ENCODE data around the gene RASAL2. TPM values are rescaled to one million over a fixed set of nuclear protein-coding genes. Genes with fewer than 3 reads are reported as not detected.

Gene RASAL2
- total RNA-seq: 10 to 100 TPM; 17.0 to 27.4 (median 20.2) TPM

DNA sequence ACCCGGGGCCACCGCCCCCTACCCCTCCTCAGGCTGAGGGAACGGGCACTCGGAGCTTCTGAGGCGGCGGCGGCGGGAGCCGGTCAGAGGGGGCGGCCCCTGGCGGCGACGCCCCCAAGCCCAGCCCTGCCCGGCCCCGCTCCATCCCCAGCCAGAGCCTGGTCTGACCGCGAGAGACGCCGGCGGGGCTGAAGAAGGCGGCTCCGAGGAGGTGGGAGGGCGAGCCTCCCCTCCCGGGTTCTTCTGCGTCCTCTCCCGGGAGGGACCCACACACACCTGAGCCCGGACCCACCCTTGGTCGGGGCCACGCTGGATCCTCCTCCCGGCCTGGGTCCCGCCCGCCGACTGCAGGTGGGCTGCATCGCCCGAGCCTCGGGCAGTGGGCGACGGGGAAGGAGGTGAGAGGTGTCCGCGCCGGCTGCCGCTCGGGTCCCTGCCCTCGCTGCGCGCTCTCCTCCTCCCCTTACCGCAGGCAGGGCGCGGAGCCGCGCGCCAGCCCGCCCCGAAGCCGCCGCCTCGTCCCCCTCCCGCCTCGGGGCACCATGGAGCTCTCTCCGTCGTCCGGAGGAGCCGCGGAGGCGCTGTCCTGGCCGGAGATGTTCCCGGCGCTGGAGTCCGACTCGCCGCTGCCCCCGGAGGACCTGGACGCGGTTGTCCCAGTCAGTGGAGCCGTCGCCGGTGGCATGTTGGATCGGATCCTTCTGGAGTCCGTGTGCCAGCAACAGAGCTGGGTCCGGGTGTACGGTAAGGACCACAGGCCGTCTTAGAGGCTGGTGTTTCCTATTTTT lies at the start of gene RASAL2:
RASAL2 (plus strand) TSS at position 154 of the 788 bp plus-strand sequence; CDS start at position 543, 389 bp downstream.
- 0% methylated on average over 1 of the region's 82 CpGs; no CpG with 5 or more reads in 1 of the 2 donors for WGBS, 2 donors (ENCODE audit: low coverage in 1 of 2)
- Histone ChIP-seq H3K36me3 (no peaks in the 10 kb centered on the region), H3K27ac (peak within 1 kb of the TSS; percentile 57 to 95 (median 90)), H3K4me1 (peaks cover 0 to 52% (median 0%) of the 10 kb centered on the region in 3 donors), H3K9me3 (no peaks in the 10 kb centered on the region), H3K27me3 (no peaks in the 10 kb centered on the region), H3K4me3 (peak within 1 kb of the TSS; percentile 77 to 94)
- peak; percentile 79 for ATAC-seq
- TF ChIP-seq POLR2AphosphoS5 (IDR thresholded peaks at IDR 0.05) (peak; percentile 2), POLR2A (IDR thresholded peaks at IDR 0.05) (peak in 1 of 2 donors; percentile 16), EP300 (IDR thresholded peaks at IDR 0.05) (no peak), CTCF (IDR thresholded peaks at IDR 0.05) (peak in 3 of 4 experiments; percentile 22 to 37 (median 23))

DNA sequence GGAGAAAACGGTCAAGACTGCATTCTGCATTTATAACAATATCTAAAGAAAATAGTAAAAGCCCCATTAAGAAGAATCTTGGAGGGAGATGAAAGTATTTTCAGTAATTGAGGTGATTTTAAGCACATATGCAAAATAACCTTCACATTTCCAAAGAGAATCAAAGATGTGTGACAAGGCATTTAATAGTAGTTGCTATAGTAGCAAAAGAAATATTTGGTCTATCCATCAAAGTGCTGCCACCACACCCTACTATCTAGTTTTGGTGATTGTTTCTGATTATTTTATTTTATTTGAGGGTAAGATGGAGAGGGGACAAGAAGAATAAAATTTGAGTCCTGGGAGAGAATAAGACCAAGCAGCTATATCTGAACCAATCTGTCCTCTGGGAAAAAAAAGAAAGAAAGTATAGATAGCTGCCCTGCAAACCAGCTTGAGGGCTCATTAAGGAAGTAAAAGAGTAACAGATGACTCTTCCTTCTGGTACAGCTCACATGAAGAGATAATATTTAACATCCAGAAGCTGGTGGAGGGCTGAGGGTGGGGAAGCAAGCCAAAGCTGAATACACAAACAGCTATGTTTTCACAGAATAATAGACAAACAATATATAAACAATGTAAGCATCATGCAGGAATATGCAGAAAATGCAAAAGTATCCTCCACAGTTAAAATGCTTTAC lies 47.2 kb upstream of the RASAL2 start:
- no peak for ATAC-seq
- H3K9me3 ChIP-seq: peaks cover 0 to 11% (median 0%) of the 10 kb centered on the region in 3 donors
- peaks cover 6% of the 10 kb centered on the region for H3K27me3 ChIP-seq
- H3K4me1 ChIP-seq: no peaks in the 10 kb centered on the region
- no peak overlapping the region for H3K27ac ChIP-seq
- 23 to 78% methylated on average over 1 of the region's 1 CpG for WGBS, 2 donors (ENCODE audit: low coverage in 1 of 2)
- no peak overlapping the region for H3K4me3 ChIP-seq
- TF ChIP-seq POLR2A (IDR thresholded peaks at IDR 0.05) (no peak), CTCF (IDR thresholded peaks at IDR 0.05) (no peak), EP300 (IDR thresholded peaks at IDR 0.05) (no peak), POLR2AphosphoS5 (IDR thresholded peaks at IDR 0.05) (no peak)
- no peaks in the 10 kb centered on the region for H3K36me3 ChIP-seq

GRCh38 chr1:178047403-178048093 lies 46.4 kb upstream of the RASAL2 start:
- WGBS, 2 donors (ENCODE audit: low coverage in 1 of 2): 79 to 94% methylated on average over 2 of the region's 2 CpGs
- peaks cover 0 to 11% (median 0%) of the 10 kb centered on the region in 3 donors for H3K9me3 ChIP-seq
- H3K4me3 ChIP-seq: no peak overlapping the region
- no peaks in the 10 kb centered on the region for H3K36me3 ChIP-seq
- TF ChIP-seq POLR2AphosphoS5 (IDR thresholded peaks at IDR 0.05) (no peak), POLR2A (IDR thresholded peaks at IDR 0.05) (no peak), CTCF (IDR thresholded peaks at IDR 0.05) (no peak), EP300 (IDR thresholded peaks at IDR 0.05) (no peak)
- no peaks in the 10 kb centered on the region for H3K4me1 ChIP-seq
- no peak overlapping the region for H3K27ac ChIP-seq
- no peak for ATAC-seq
- H3K27me3 ChIP-seq: peaks cover 6% of the 10 kb centered on the region

DNA sequence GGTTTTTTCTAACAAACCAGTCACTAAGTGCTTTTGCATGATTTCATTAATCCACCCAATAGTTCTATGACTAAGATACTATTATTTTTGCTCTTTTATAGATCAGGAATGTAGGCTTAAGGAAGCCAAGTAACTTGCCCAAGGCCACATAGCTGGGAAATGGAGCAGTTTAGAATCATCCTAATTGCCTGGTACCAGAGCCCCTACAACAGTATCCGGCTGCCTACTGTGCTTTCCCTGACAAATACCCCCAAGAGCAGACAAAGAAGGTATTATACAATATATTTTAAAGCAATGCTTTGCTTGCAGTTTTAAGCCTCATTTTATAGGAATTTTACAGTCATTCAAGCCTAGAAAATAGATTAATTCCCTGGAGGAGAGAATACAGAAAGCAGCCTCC lies 45.5 kb upstream of the RASAL2 start:
- WGBS, 2 donors (ENCODE audit: low coverage in 1 of 2): 75 to 100% methylated on average over 1 of the region's 1 CpG
- Histone ChIP-seq H3K4me3 (no peak overlapping the region), H3K4me1 (no peaks in the 10 kb centered on the region), H3K9me3 (peaks cover 0 to 11% (median 0%) of the 10 kb centered on the region in 3 donors), H3K36me3 (no peaks in the 10 kb centered on the region), H3K27ac (no peak overlapping the region), H3K27me3 (peaks cover 6% of the 10 kb centered on the region)
- TF ChIP-seq CTCF (IDR thresholded peaks at IDR 0.05): no peak
- TF ChIP-seq POLR2AphosphoS5 (IDR thresholded peaks at IDR 0.05): no peak
- TF ChIP-seq EP300 (IDR thresholded peaks at IDR 0.05): no peak
- TF ChIP-seq POLR2A (IDR thresholded peaks at IDR 0.05): no peak
- ATAC-seq: no peak
